K562 (cell line): ENCODE results near the gene ZKSCAN8. TPM values are rescaled to one million over a fixed set of nuclear protein-coding genes. Genes with fewer than 3 reads are reported as not detected.

ENCODE experiments used
- HEY1 ChIP-seq: fragments of 250-450 bp; sonication (Bioruptor Pico); IDR thresholded peaks from 2 replicates; pipeline ENCODE4 v1.5.0; 2020; ENCODE audit warnings: mild to moderate bottlenecking, moderate library complexity, borderline replicate concordance
- HOXB6 ChIP-seq: fragments of 250-450 bp; sonication (Bioruptor Pico); IDR thresholded peaks from 2 replicates; pipeline ENCODE4 v1.5.1; 2022; ENCODE audit warnings: mild to moderate bottlenecking, borderline replicate concordance
- KHSRP ChIP-seq: fragments of 450-650 bp; IDR thresholded peaks from 2 replicates; pipeline ENCODE4 v1.6.1; 2017
- NCOA2 ChIP-seq, 2 experiments: fragments of 450-650 bp; IDR thresholded peaks; 2 replicates each; pipeline ENCODE4 v1.6.1; 2018; ENCODE audit warnings: mild to moderate bottlenecking in 2 of 2, moderate library complexity in 1 of 2; ENCODE audit not compliant: partially characterized antibody in 2 of 2
- NCOA6 ChIP-seq: fragments of 450-650 bp; IDR thresholded peaks from 2 replicates; pipeline ENCODE4 v1.6.1; 2017; ENCODE audit warnings: mild to moderate bottlenecking
- PTTG1 ChIP-seq: fragments of 450-650 bp; IDR thresholded peaks from 2 replicates; pipeline ENCODE4 v1.6.1; 2016; ENCODE audit warnings: low read depth, mild to moderate bottlenecking, missing genetic modification characterization, missing compliant biosample characterization
- SMC3 ChIP-seq: conservative IDR thresholded peaks from 2 replicates; pipeline ENCODE4 v1.6.1; 2011; ENCODE audit warnings: low read depth, low read length, improper control_type of control experiment; ENCODE audit not compliant: insufficient read depth
- SNIP1 ChIP-seq: fragments of 450-650 bp; IDR thresholded peaks from 2 replicates; pipeline ENCODE4 v1.7.1; 2017; ENCODE audit warnings: low read depth, mild to moderate bottlenecking
- SRSF3 ChIP-seq: fragments of 200-400 bp; formaldehyde crosslinking; IDR thresholded peaks from 2 replicates; pipeline ENCODE4 v1.6.1; 2016; ENCODE audit warnings: mild to moderate bottlenecking, low read length, moderate library complexity; ENCODE audit not compliant: insufficient read depth
- ZC3H4 ChIP-seq: sonication (generic); formaldehyde crosslinking; IDR thresholded peaks from 2 replicates; pipeline ENCODE4 v1.9.0; 2021; ENCODE audit warnings: missing genetic modification reagents, borderline replicate concordance
- ZFP36 ChIP-seq: fragments of 150-350 bp; IDR thresholded peaks from 2 replicates; pipeline ENCODE4 v1.6.1; 2018; ENCODE audit warnings: low read length, low read depth; ENCODE audit not compliant: partially characterized antibody
- ZNF217 ChIP-seq: sonication (generic); formaldehyde crosslinking; IDR thresholded peaks from 2 replicates; pipeline ENCODE4 v1.8.0; 2022; ENCODE audit warnings: mild to moderate bottlenecking, missing genetic modification reagents
- ZNF263 ChIP-seq: sonication (generic); formaldehyde crosslinking; IDR thresholded peaks from 2 replicates; pipeline ENCODE4 v1.8.0; 2022; ENCODE audit warnings: mild to moderate bottlenecking, missing genetic modification reagents, borderline replicate concordance
- polyA plus RNA-seq, 8 experiments: library from polyadenylated mRNA; depleted of rRNA in 4 of 8; stranded (reverse) in 5 of 8; unstranded in 3 of 8; fragments of >200 nt; fragmentation: Nextera tagmentation in 2 of 8; fragmentation: Illumina TruSeq in 1 of 8; extraction: Ambion mirVana in 2 of 8; extraction: Trizol in 1 of 8; gene quantifications; 2 replicates each; pipeline versions ENCODE4 v1.2.1 to v1.2.3, GENCODE V29; 2011 to 2014; ENCODE audit warnings: inconsistent platforms in 1 of 8, missing spikeins in 1 of 8
- total RNA-seq, 7 experiments: library from RNA; depleted of rRNA in 6 of 7; stranded (reverse); fragments of >200 nt in 6 of 7; fragmentation: Illumina TruSeq in 2 of 7; extraction: Trizol in 2 of 7; gene quantifications; 2 replicates each; pipeline versions ENCODE4 v1.2.1 to v1.2.3, GENCODE V29; 2011 to 2021; ENCODE audit warnings: low replicate concordance in 1 of 7
- TF ChIP-seq, protein P1 (sequence below): fragments of 450-650 bp; IDR thresholded peaks from 2 replicates; pipeline ENCODE4 v1.6.1; 2017; ENCODE audit warnings: mild to moderate bottlenecking, moderate library complexity
- TF ChIP-seq, protein P2 (sequence below): fragments of 200-800 bp; sonication (Bioruptor generic); IDR thresholded peaks from 2 replicates; pipeline ENCODE4 v1.6.1; 2017; ENCODE audit warnings: missing genetic modification characterization, missing compliant biosample characterization
- TF ChIP-seq, protein P3 (sequence below): sonication (generic); formaldehyde crosslinking; IDR thresholded peaks from 2 replicates; pipeline ENCODE4 v1.5.0; 2020; ENCODE audit warnings: missing genetic modification reagents
- TF ChIP-seq, protein P4 (sequence below): fragments of 250-450 bp; sonication (Bioruptor Pico); IDR thresholded peaks from 2 replicates; pipeline ENCODE4 v1.4.0; 2020; ENCODE audit warnings: mild to moderate bottlenecking, moderate library complexity
- TF ChIP-seq, protein P5 (sequence below): IDR thresholded peaks from 2 replicates; pipeline ENCODE4 v1.6.1; 2012; ENCODE audit warnings: low read depth, low read length, improper control_type of control experiment, borderline replicate concordance

ZKSCAN8 gene
- total and polyA plus RNA-seq, 9 of the 15 experiments (the other 6 are each of a cell fraction or from before 2014, with no cell fraction given): 3.3 to 37.7 (median 21.7) TPM

DNA sequence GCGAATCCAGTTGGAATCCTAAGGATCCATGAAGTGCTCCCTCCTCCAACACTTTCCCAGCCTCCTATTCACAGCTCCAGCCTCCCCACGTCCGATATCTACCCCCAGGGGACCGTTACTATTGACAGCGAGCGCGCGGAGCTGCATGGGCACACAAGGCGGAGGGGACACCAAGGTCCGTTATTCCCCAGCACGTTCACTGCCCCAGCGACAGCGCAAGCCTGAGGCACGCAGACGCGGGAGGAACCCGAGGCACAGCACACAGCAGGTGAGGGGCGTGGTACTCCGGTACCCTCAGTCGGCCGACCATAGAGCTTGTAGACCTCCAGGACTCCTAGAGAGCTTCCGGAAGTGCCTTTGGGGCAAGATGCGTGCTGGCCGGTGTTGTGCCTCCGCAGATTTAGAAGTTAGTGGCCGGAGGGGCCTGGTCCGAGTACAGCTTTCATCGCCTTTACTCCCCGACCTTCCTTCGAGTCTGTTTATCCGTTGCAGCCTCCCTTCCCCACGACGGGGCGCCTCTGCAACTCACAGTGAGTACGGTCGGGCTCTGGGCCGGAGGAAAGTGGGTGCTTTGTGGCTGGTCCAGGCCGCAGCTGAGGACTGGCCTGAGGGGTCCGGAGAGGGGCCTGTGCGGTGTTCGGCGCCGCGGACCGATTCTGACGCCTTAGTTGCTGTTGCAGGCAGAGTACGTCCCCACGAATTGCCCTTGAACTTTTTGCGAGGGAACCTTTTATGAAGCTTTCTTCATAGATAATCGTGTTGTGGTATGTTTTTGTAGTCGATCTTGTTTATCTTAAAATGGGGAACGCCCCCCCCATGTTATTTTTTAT lies at the start of gene ZKSCAN8 (continued):
- peak; percentile 69; the same call in 1 of the 2 replicates for TF ChIP-seq ZNF263 (CRISPR knock-in tag)
- TF ChIP-seq NCOA2 (IDR thresholded peaks at IDR 0.05; ENCODE audit: partially characterized antibody in 2 of 2): no peak
- TF ChIP-seq, protein P1, sequence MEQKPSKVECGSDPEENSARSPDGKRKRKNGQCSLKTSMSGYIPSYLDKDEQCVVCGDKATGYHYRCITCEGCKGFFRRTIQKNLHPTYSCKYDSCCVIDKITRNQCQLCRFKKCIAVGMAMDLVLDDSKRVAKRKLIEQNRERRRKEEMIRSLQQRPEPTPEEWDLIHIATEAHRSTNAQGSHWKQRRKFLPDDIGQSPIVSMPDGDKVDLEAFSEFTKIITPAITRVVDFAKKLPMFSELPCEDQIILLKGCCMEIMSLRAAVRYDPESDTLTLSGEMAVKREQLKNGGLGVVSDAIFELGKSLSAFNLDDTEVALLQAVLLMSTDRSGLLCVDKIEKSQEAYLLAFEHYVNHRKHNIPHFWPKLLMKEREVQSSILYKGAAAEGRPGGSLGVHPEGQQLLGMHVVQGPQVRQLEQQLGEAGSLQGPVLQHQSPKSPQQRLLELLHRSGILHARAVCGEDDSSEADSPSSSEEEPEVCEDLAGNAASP: no peak
- no peak for TF ChIP-seq SRSF3
- TF ChIP-seq ZFP36: peak; percentile 2
- no peak for TF ChIP-seq KHSRP
- TF ChIP-seq, protein P2, sequence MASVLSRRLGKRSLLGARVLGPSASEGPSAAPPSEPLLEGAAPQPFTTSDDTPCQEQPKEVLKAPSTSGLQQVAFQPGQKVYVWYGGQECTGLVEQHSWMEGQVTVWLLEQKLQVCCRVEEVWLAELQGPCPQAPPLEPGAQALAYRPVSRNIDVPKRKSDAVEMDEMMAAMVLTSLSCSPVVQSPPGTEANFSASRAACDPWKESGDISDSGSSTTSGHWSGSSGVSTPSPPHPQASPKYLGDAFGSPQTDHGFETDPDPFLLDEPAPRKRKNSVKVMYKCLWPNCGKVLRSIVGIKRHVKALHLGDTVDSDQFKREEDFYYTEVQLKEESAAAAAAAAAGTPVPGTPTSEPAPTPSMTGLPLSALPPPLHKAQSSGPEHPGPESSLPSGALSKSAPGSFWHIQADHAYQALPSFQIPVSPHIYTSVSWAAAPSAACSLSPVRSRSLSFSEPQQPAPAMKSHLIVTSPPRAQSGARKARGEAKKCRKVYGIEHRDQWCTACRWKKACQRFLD (CRISPR knock-in tag): peak; percentile 61; the same call in 1 of the 2 replicates
- TF ChIP-seq, protein P3, sequence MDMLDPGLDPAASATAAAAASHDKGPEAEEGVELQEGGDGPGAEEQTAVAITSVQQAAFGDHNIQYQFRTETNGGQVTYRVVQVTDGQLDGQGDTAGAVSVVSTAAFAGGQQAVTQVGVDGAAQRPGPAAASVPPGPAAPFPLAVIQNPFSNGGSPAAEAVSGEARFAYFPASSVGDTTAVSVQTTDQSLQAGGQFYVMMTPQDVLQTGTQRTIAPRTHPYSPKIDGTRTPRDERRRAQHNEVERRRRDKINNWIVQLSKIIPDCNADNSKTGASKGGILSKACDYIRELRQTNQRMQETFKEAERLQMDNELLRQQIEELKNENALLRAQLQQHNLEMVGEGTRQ (CRISPR knock-in tag): no peak
- TF ChIP-seq NCOA6: no peak
- no peak for TF ChIP-seq HEY1 (CRISPR knock-in tag)
- TF ChIP-seq HOXB6: no peak
- TF ChIP-seq PTTG1 (tag): no peak
- no peak for TF ChIP-seq ZNF217 (CRISPR knock-in tag)
- 0 out of 2 replicates have a peak, but pooled peaks have one; percentile 7 for TF ChIP-seq SMC3
- TF ChIP-seq, protein P4, sequence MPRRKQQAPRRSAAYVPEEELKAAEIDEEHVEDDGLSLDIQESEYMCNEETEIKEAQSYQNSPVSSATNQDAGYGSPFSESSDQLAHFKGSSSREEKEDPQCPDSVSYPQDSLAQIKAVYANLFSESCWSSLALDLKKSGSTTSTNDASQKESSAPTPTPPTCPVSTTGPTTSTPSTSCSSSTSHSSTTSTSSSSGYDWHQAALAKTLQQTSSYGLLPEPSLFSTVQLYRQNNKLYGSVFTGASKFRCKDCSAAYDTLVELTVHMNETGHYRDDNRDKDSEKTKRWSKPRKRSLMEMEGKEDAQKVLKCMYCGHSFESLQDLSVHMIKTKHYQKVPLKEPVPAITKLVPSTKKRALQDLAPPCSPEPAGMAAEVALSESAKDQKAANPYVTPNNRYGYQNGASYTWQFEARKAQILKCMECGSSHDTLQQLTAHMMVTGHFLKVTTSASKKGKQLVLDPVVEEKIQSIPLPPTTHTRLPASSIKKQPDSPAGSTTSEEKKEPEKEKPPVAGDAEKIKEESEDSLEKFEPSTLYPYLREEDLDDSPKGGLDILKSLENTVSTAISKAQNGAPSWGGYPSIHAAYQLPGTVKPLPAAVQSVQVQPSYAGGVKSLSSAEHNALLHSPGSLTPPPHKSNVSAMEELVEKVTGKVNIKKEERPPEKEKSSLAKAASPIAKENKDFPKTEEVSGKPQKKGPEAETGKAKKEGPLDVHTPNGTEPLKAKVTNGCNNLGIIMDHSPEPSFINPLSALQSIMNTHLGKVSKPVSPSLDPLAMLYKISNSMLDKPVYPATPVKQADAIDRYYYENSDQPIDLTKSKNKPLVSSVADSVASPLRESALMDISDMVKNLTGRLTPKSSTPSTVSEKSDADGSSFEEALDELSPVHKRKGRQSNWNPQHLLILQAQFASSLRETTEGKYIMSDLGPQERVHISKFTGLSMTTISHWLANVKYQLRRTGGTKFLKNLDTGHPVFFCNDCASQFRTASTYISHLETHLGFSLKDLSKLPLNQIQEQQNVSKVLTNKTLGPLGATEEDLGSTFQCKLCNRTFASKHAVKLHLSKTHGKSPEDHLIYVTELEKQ (CRISPR knock-in tag): no peak
- TF ChIP-seq ZC3H4 (CRISPR knock-in tag): no peak; the same call in 1 of the 2 replicates
- TF ChIP-seq SNIP1: peak; percentile 93
- TF ChIP-seq, protein P5, sequence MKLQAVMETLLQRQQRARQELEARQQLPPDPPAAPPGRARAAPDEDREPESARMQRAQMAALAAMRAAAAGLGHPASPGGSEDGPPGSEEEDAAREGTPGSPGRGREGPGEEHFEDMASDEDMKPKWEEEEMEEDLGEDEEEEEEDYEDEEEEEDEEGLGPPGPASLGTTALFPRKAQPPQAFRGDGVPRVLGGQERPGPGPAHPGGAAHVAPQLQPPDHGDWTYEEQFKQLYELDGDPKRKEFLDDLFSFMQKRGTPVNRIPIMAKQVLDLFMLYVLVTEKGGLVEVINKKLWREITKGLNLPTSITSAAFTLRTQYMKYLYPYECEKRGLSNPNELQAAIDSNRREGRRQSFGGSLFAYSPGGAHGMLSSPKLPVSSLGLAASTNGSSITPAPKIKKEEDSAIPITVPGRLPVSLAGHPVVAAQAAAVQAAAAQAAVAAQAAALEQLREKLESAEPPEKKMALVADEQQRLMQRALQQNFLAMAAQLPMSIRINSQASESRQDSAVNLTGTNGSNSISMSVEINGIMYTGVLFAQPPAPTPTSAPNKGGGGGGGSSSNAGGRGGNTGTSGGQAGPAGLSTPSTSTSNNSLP: no peak
